Spleen (tissue), 11 donors: Measurements from ENCODE around the gene EMC8. TPM values are rescaled to one million over a fixed set of nuclear protein-coding genes. Genes with fewer than 3 reads are reported as not detected.

ENCODE experiments used
- DNase-seq: peaks from one replicate; pipeline ENCODE4 v3.0.0-alpha.2; 2020
- H3K27ac ChIP-seq, 8 donors: fragments of 200-600 bp; sonication (generic) in 7 of 8; 1 replicate in 4 of 8; 2 replicates in 4 of 8; pipeline versions ENCODE4 v1.5.0 to v1.8.0; 2016 to 2021; ENCODE audit warnings: inconsistent platforms in 4 of 8, mild to moderate bottlenecking in 4 of 8, moderate library complexity in 1 of 8
- H3K27me3 ChIP-seq, 7 donors: fragments of 200-600 bp; sonication (generic) in 6 of 7; replicated peaks in 1 of 7; 1 replicate in 4 of 7; 2 replicates in 3 of 7; pipeline versions ENCODE4 v1.5.0 to v1.8.0; 2016 to 2021; ENCODE audit warnings: inconsistent platforms in 3 of 7, mild to moderate bottlenecking in 1 of 7
- H3K36me3 ChIP-seq, 6 donors: fragments of 200-600 bp; sonication (generic) in 5 of 6; 1 replicate in 4 of 6; 2 replicates in 2 of 6; pipeline versions ENCODE4 v1.5.0 to v1.8.0; 2016 to 2021; ENCODE audit warnings: inconsistent platforms in 2 of 6
- H3K4me1 ChIP-seq, 6 donors: fragments of 200-600 bp; sonication (generic) in 5 of 6; 1 replicate in 3 of 6; 2 replicates in 3 of 6; pipeline versions ENCODE4 v1.5.0 to v1.8.0; 2016 to 2021; ENCODE audit warnings: inconsistent platforms in 3 of 6
- H3K4me3 ChIP-seq, 8 donors: fragments of 200-600 bp; sonication (generic) in 7 of 8; 1 replicate in 4 of 8; 2 replicates in 4 of 8; pipeline versions ENCODE4 v1.5.0 to v1.8.0; 2016 to 2021; ENCODE audit warnings: inconsistent platforms in 4 of 8, mild to moderate bottlenecking in 4 of 8, moderate library complexity in 2 of 8
- H3K9me3 ChIP-seq, 8 donors: fragments of 200-600 bp; sonication (generic) in 7 of 8; 1 replicate in 4 of 8; 2 replicates in 4 of 8; pipeline versions ENCODE4 v1.5.0 to v1.8.0; 2016 to 2021; ENCODE audit warnings: inconsistent platforms in 4 of 8
- CTCF ChIP-seq, 11 experiments: fragments of 200-600 bp in 7 of 11; fragments of 450-650 bp in 4 of 11; sonication (generic) in 4 of 11; IDR thresholded peaks in 8 of 11; conservative IDR thresholded peaks in 3 of 11; 1 replicate in 7 of 11; 2 replicates in 4 of 11; pipeline versions ENCODE4 v1.4.0 to v1.8.0; 2016 to 2021; ENCODE audit warnings: antibody characterized with exemption in 11 of 11, inconsistent platforms in 4 of 11, mild to moderate bottlenecking in 1 of 11
- POLR2A ChIP-seq, 3 donors: fragments of 450-650 bp; IDR thresholded peaks; one replicate each; pipeline ENCODE4 v1.5.1; 2017; ENCODE audit warnings: antibody characterized with exemption in 3 of 3, mild to moderate bottlenecking in 1 of 3
- POLR2AphosphoS5 ChIP-seq, 3 donors: sonication (generic); formaldehyde crosslinking; IDR thresholded peaks; one replicate each; pipeline ENCODE4 v1.5.1; 2017; ENCODE audit warnings: antibody characterized with exemption in 3 of 3
- WGBS, 5 donors: extraction: QIAGEN DNeasy Blood & Tissue Kit in 3 of 5; methylation state at CpG; one replicate each; pipeline versions ENCODE4 v1.1.5 to v1.1.7; 2013 to 2018; 5-methylcytosine and 5-hydroxymethylcytosine counted together
- intact Hi-C: fragments of 100-400 bp; cut with DNase I; formaldehyde crosslinking; loops from one replicate; pipeline ENCODE4 v1.15.0; 2023; ENCODE audit warnings: low total_unique reads
- polyA plus RNA-seq, 3 donors: library from polyadenylated mRNA; stranded (reverse); fragments of 200-250 nt; gene quantifications; one replicate each; pipeline ENCODE4 v1.2.1, GENCODE V29; 2013
- total RNA-seq, 7 donors: library from RNA; depleted of rRNA in 3 of 7; stranded (reverse); fragments of >200 nt in 3 of 7; fragmentation: NEBNext Ultra II Directional in 4 of 7; extraction: Animal tissue kit (Norgen Biotek cat#: 25700) in 4 of 7; gene quantifications; one replicate each; pipeline versions ENCODE4 v1.1.0 to v1.2.1, GENCODE V29; 2016 to 2021
- donor health status: healthy with polysubstance abuse.
- donor health status: DM: no; HTN: no; CAD: no; lungs with moderate emphysema.
- donor health status: DM: no; HTN: no; CAD: no.
- donor health status: Bipolar disorder and iron deficiency.
- donor health status: healthy.
- donor health status: DM: no; HTN: no; CAD: no.
- donor health status: DM: yes; HTN: yes; CAD: no.

Gene EMC8
- total and polyA plus RNA-seq, 10 donors = 10.1 to 43.0 (median 23.8) TPM

- H3K27me3 ChIP-seq = peaks cover 0 to 51% (median 15%) of the 10 kb centered on the region in 7 donors
- H3K27ac ChIP-seq = peak overlapping the region in 5 of 8 donors; percentile 3 to 87 (median 80)
- intact Hi-C loops = no loop called here
- TF ChIP-seq POLR2A (IDR thresholded peaks at IDR 0.05) (no peak), POLR2AphosphoS5 (IDR thresholded peaks at IDR 0.05) (peak in 1 of 3 donors; percentile 30), CTCF (IDR thresholded peaks at IDR 0.05 in 8 of 11, conservative IDR thresholded peaks at IDR 0.05 in 3 of 11) (peak in 1 of 11 experiments; percentile 20)
- WGBS, 5 donors = 58 to 69% (median 66%) methylated on average over 17 to 21 of the region's 21 CpGs
- H3K4me1 ChIP-seq = peaks cover 29 to 97% (median 81%) of the 10 kb centered on the region in 6 donors
- H3K36me3 ChIP-seq = no peaks in the 10 kb centered on the region
- no peaks in the 10 kb centered on the region for H3K9me3 ChIP-seq
- DNase-seq = no peak
- no peak overlapping the region for H3K4me3 ChIP-seq
Measured at GRCh38 chr16:85752511-85753420, 46.6 kb downstream of the EMC8 start.

GRCh38 chr16:85751698-85752501 lies 47.4 kb downstream of the EMC8 start:
- Histone ChIP-seq H3K36me3 (no peaks in the 10 kb centered on the region), H3K27ac (peak overlapping the region in 4 of 8 donors; percentile 34 to 87 (median 82)), H3K27me3 (peaks cover 0 to 51% (median 15%) of the 10 kb centered on the region in 7 donors), H3K9me3 (no peaks in the 10 kb centered on the region), H3K4me3 (peak overlapping the region in 6 of 8 donors; percentile 66 to 82 (median 71)), H3K4me1 (peaks cover 29 to 98% (median 86%) of the 10 kb centered on the region in 6 donors)
- DNase-seq = no peak
- TF ChIP-seq CTCF (IDR thresholded peaks at IDR 0.05 in 8 of 11, conservative IDR thresholded peaks at IDR 0.05 in 3 of 11) (no peak), POLR2AphosphoS5 (IDR thresholded peaks at IDR 0.05) (no peak), POLR2A (IDR thresholded peaks at IDR 0.05) (no peak)
- 29 to 43% (median 41%) methylated on average over 8 to 15 of the region's 15 CpGs for WGBS, 5 donors
- intact Hi-C loops = no loop called here

GRCh38 chr16:85750827-85751697 lies 48.3 kb downstream of the EMC8 start, which contains the start of gene C16orf74:
TSS of gene C16orf74 (minus strand) at chr16:85751096. CDS start at chr16:85735217, 15,879 bp downstream.
- Histone ChIP-seq H3K4me1 (peaks cover 29 to 98% (median 91%) of the 10 kb centered on the region in 6 donors), H3K36me3 (no peaks in the 10 kb centered on the region), H3K27me3 (peaks cover 0 to 51% (median 15%) of the 10 kb centered on the region in 7 donors), H3K9me3 (no peaks in the 10 kb centered on the region), H3K4me3 (peak within 1 kb of the TSS; percentile 52 to 82 (median 69)), H3K27ac (peak within 1 kb of the TSS in 7 of 8 donors; percentile 26 to 87 (median 70))
- DNase-seq = peak; percentile 89
- intact Hi-C loops = no loop called here
- TF ChIP-seq CTCF (IDR thresholded peaks at IDR 0.05 in 8 of 11, conservative IDR thresholded peaks at IDR 0.05 in 3 of 11) = no peak
- TF ChIP-seq POLR2A (IDR thresholded peaks at IDR 0.05) = no peak
- TF ChIP-seq POLR2AphosphoS5 (IDR thresholded peaks at IDR 0.05) = peak in 2 of 3 donors; percentile 39 to 60
- 3 to 14% (median 8%) methylated on average over 33 to 96 of the region's 96 CpGs for WGBS, 5 donors
